IMR-90 (cell line): Measurements from ENCODE around the gene PLCB4. TPM values are rescaled to one million over a fixed set of nuclear protein-coding genes. Genes with fewer than 3 reads are reported as not detected.

ENCODE experiments used
- ATAC-seq: fragments of 200-7000 bp; cut with Tn5 transposase; 2 replicates; pipeline ENCODE4 v1.9.1; 2020; ENCODE audit warnings: low read depth, mild to moderate bottlenecking, moderate library complexity
- BruUV-seq: library from RNA; stranded (reverse); fragments of 400-500 nt; replicated peaks from 2 replicates; lab custom pipeline; 2021; lab: Mats Ljungman, UMichigan
- CTCF ChIA-PET: fragments of 300-600 bp; formaldehyde crosslinking; extraction: SDS; loops from one replicate; lab custom pipeline; 2021; ENCODE audit warnings: antibody characterized with exemption; lab: Yijun Ruan, JAX
- POLR2A ChIA-PET: fragments of 300-600 bp; sonication (Branson Sonifier 250); formaldehyde crosslinking; loops from one replicate; lab custom pipeline; 2022; ENCODE audit warnings: antibody characterized with exemption; ENCODE audit not compliant: unreplicated experiment; lab: Charles Lee
- DNase-seq: peaks from one replicate; pipeline ENCODE4 v3.0.0; 2013
- H2AFZ ChIP-seq: replicated peaks from 2 replicates; pipeline ENCODE3; 2013; ENCODE audit warnings: low read length, mild to moderate bottlenecking; ENCODE audit not compliant: poor library complexity
- H2AK5ac ChIP-seq: 2 replicates; pipeline ENCODE4 v1.6.1; 2013; ENCODE audit warnings: low read depth, low read length, inconsistent platforms
- H2AK9ac ChIP-seq: replicated peaks from 2 replicates; pipeline ENCODE3; 2013; ENCODE audit warnings: mild to moderate bottlenecking, low read depth, low read length, moderate library complexity; ENCODE audit not compliant: poor library complexity
- H2BK120ac ChIP-seq: 2 replicates; pipeline ENCODE4 v1.6.1; 2013; ENCODE audit warnings: low read depth, low read length, inconsistent platforms
- H2BK15ac ChIP-seq: 3 replicates; pipeline ENCODE4 v1.6.1; 2013; ENCODE audit warnings: low read depth, low read length, inconsistent platforms
- H2BK20ac ChIP-seq: 2 replicates; pipeline ENCODE4 v1.6.1; 2013; ENCODE audit warnings: low read depth, mild to moderate bottlenecking, inconsistent platforms, low read length, moderate library complexity
- H2BK5ac ChIP-seq: 2 replicates; pipeline ENCODE4 v1.6.1; 2013; ENCODE audit warnings: mild to moderate bottlenecking, low read depth, low read length, inconsistent platforms; ENCODE audit not compliant: poor library complexity, severe bottlenecking
- H3K14ac ChIP-seq: replicated peaks from 2 replicates; pipeline ENCODE4 v1.6.1; 2013; ENCODE audit warnings: low read depth, low read length, inconsistent platforms
- H3K18ac ChIP-seq: 2 replicates; pipeline ENCODE4 v1.6.1; 2013; ENCODE audit warnings: low read depth, low read length, control low read depth
- H3K23ac ChIP-seq: 2 replicates; pipeline ENCODE4 v1.6.1; 2013; ENCODE audit warnings: low read depth, low read length, inconsistent platforms
- H3K27ac ChIP-seq: 2 replicates; pipeline ENCODE4 v1.5.1; 2013; ENCODE audit warnings: mild to moderate bottlenecking, control low read depth, low read length; ENCODE audit not compliant: insufficient read depth
- H3K27me3 ChIP-seq: 2 replicates; pipeline ENCODE4 v1.6.1; 2013; ENCODE audit warnings: low read length; ENCODE audit not compliant: control insufficient read depth, insufficient read depth
- H3K36me3 ChIP-seq: 2 replicates; pipeline ENCODE4 v1.6.1; 2013; ENCODE audit warnings: low read length, mixed read lengths; ENCODE audit not compliant: control insufficient read depth, insufficient read depth
- H3K4ac ChIP-seq: 2 replicates; pipeline ENCODE4 v1.6.1; 2013; ENCODE audit warnings: low read depth, low read length, inconsistent platforms
- H3K4me1 ChIP-seq: 2 replicates; pipeline ENCODE4 v1.6.1; 2013; ENCODE audit warnings: low read length, mixed read lengths; ENCODE audit not compliant: control insufficient read depth, insufficient read depth
- H3K4me2 ChIP-seq: 2 replicates; pipeline ENCODE4 v1.6.1; 2013; ENCODE audit warnings: low read depth, mild to moderate bottlenecking, control low read depth, low read length, moderate library complexity
- H3K4me3 ChIP-seq: 2 replicates; pipeline ENCODE4 v1.5.1; 2013; ENCODE audit warnings: low read depth, mild to moderate bottlenecking, control low read depth, low read length, moderate library complexity; ENCODE audit not compliant: insufficient read depth
- H3K56ac ChIP-seq: 2 replicates; pipeline ENCODE4 v1.6.1; 2013; ENCODE audit warnings: low read length, inconsistent platforms; ENCODE audit not compliant: insufficient read depth; ENCODE audit errors: extremely low read depth
- H3K79me1 ChIP-seq, 2 experiments: 2 replicates each; pipeline ENCODE4 v1.6.1; 2013; ENCODE audit warnings: low read length in 2 of 2, inconsistent platforms in 1 of 2, low read depth in 1 of 2
- H3K9ac ChIP-seq: 2 replicates; pipeline ENCODE4 v1.6.1; 2013; ENCODE audit warnings: low read depth, low read length, control low read depth
- H3K9me1 ChIP-seq: 2 replicates; pipeline ENCODE4 v1.6.1; 2013; ENCODE audit warnings: low read length, inconsistent platforms; ENCODE audit not compliant: insufficient read depth
- H3K9me3 ChIP-seq: 2 replicates; pipeline ENCODE4 v1.6.1; 2013; ENCODE audit warnings: low read length; ENCODE audit not compliant: control insufficient read depth, insufficient read depth
- H4K20me1 ChIP-seq: 2 replicates; pipeline ENCODE4 v1.6.1; 2013; ENCODE audit warnings: low read length, inconsistent platforms; ENCODE audit not compliant: insufficient read depth
- H4K5ac ChIP-seq: 2 replicates; pipeline ENCODE4 v1.6.1; 2013; ENCODE audit warnings: mild to moderate bottlenecking, low read depth, low read length, control low read depth
- H4K8ac ChIP-seq, 2 experiments: 2 replicates each; pipeline ENCODE4 v1.6.1; 2013; ENCODE audit warnings: low read depth in 2 of 2, low read length in 2 of 2, control low read depth in 1 of 2, inconsistent platforms in 1 of 2
- H4K91ac ChIP-seq: 2 replicates; pipeline ENCODE4 v1.6.1; 2013; ENCODE audit warnings: low read depth, low read length, inconsistent platforms; ENCODE audit not compliant: insufficient read depth
- CHD1 ChIP-seq: IDR thresholded peaks from 2 replicates; pipeline ENCODE4 v1.6.1; 2012; ENCODE audit warnings: low read depth, low read length, improper control_type of control experiment
- RAD21 ChIP-seq: IDR thresholded peaks from 2 replicates; pipeline ENCODE4 v1.6.1; 2012; ENCODE audit warnings: low read length, improper control_type of control experiment
- WGBS, 2 experiments: methylation state at CpG; one replicate each; pipeline versions ENCODE4 v1.1.5 to v1.1.7; 2013; ENCODE audit warnings: missing lambda C conversion rate in 2 of 2; ENCODE audit not compliant: insufficient read length in 1 of 2; ENCODE audit errors: extremely low coverage in 2 of 2; 5-methylcytosine and 5-hydroxymethylcytosine counted together
- dilution Hi-C: fragments of 300-500 bp; cut with HindIII; formaldehyde crosslinking; loops from one replicate; pipeline ENCODE4 v1.14.3; 2018; ENCODE audit warnings: low sequenced_read_pairs; ENCODE audit not compliant: unreplicated experiment
- in situ Hi-C: fragments of 300-500 bp; cut with MboI; formaldehyde crosslinking; loops from 3 replicates; pipeline ENCODE4 v1.14.3; 2019; ENCODE audit warnings: low sequenced_read_pairs, inconsistent platforms, mixed read lengths
- intact Hi-C: fragments of 100-400 bp; cut with micrococcal nuclease; formaldehyde crosslinking; loops from 2 replicates; pipeline ENCODE4 v1.10.0; 2022
- polyA plus RNA-seq, 3 experiments: library from polyadenylated mRNA; depleted of rRNA; stranded (reverse); fragments of >200 nt; gene quantifications; 2 replicates each; pipeline ENCODE4 v1.2.3, GENCODE V29; 2012; ENCODE audit warnings: low replicate concordance in 1 of 3
- total RNA-seq: library from RNA; depleted of rRNA; stranded (reverse); fragments of >200 nt; gene quantifications from 2 replicates; pipeline ENCODE4 v1.2.3, GENCODE V29; 2012
- TF ChIP-seq, protein P1 (sequence below): fragments of 150-350 bp; IDR thresholded peaks from 2 replicates; pipeline ENCODE4 v1.6.1; 2016; ENCODE audit warnings: low read depth, mild to moderate bottlenecking, low read length, moderate library complexity, borderline replicate concordance

PLCB4 gene
- total and polyA plus RNA-seq, 2 of the 4 experiments (the other 2 are of a cell fraction): 12.5 to 24.0 TPM

DNA sequence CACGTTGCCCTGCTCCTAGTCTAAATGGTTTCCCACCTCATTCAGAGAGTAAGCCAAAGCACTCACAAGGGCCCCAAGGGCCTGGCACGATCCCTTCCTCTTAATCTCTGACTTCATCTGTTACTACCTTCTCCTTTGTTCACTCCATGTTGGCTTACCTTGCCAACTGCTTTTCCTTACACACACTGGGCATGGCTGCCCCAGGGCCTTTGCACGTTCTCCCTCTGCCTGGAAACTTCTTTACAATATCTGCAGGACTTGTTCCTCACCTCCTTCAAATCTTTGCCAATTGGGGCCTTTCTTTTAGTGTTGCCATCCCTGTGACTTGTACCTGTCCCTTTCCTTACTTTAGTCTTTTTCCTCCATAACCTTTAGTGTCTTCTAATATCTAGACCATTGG lies 73.9 kb downstream of the PLCB4 start:
- BruUV-seq: no TSS peak
- Histone ChIP-seq H3K79me1 (peaks cover 40 to 72% of the 10 kb centered on the region in 2 experiments), H3K36me3 (no peaks in the 10 kb centered on the region), H4K20me1 (peaks cover 30% of the 10 kb centered on the region), H3K4me2 (no peak overlapping the region), H2BK15ac (no peak overlapping the region), H3K4me1 (peaks cover 8% of the 10 kb centered on the region), H4K8ac (no peak overlapping the region), H3K9me3 (peaks cover 3% of the 10 kb centered on the region; the same call in 1 of the 2 replicates), H3K23ac (no peak overlapping the region), H2AK5ac (no peak overlapping the region), H3K18ac (no peak overlapping the region), H3K27ac (no peak overlapping the region), H3K56ac (no peak overlapping the region), H4K5ac (no peak overlapping the region), H2AFZ (no peak overlapping the region), H2BK5ac (no peak overlapping the region), H3K4me3 (no peak overlapping the region), H3K14ac (no peak overlapping the region), H3K27me3 (no peaks in the 10 kb centered on the region), H2BK20ac (no peak overlapping the region), H3K4ac (no peak overlapping the region), H2BK120ac (no peak overlapping the region), H3K9me1 (peaks cover 10% of the 10 kb centered on the region), H2AK9ac (no peak overlapping the region), H4K91ac (no peak overlapping the region), H3K9ac (no peak overlapping the region)
- ChIA-PET CTCF (interaction anchor here (0.5 kb wide), 1 partner anchor 347 kb away, joined by 4 read pairs; no protein-coding TSS in a partner anchor), POLR2A (no interaction called here)
- intact Hi-C loops: no loop called here
- in situ Hi-C loops: no loop called here
- dilution Hi-C loops: no loop called here
- TF ChIP-seq, protein P1, sequence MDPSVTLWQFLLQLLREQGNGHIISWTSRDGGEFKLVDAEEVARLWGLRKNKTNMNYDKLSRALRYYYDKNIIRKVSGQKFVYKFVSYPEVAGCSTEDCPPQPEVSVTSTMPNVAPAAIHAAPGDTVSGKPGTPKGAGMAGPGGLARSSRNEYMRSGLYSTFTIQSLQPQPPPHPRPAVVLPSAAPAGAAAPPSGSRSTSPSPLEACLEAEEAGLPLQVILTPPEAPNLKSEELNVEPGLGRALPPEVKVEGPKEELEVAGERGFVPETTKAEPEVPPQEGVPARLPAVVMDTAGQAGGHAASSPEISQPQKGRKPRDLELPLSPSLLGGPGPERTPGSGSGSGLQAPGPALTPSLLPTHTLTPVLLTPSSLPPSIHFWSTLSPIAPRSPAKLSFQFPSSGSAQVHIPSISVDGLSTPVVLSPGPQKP: no peak
- TF ChIP-seq CHD1 (no peak), RAD21 (no peak)
- no peak for ATAC-seq
- DNase-seq: no peak
- 79% methylated on average over 2 of the region's 3 CpGs; no CpG with 5 or more reads in 1 of the 2 experiments for WGBS, 2 experiments
